ENCODE data around the gene SPTA1. TPM values are rescaled to one million over a fixed set of nuclear protein-coding genes. Genes with fewer than 3 reads are reported as not detected.

Gene SPTA1
- total RNA-seq, 1 donor from 2014 or later = not detected

- peaks cover 38% of the 10 kb centered on the region for H3K27me3 Mint-ChIP-seq (ENCODE audit: low read depth)
- TF ChIP-seq CTCF (conservative IDR thresholded peaks at IDR 0.05) = no peak
- DNase-seq (ENCODE audit: low read depth, low spot score) = no peak
- H3K27ac Mint-ChIP-seq (ENCODE audit: unreplicated experiment) = no peak overlapping the region
- no peaks in the 10 kb centered on the region for H3K4me1 Mint-ChIP-seq
- no peak overlapping the region for H3K4me3 Mint-ChIP-seq
- H3K36me3 Mint-ChIP-seq (ENCODE audit: low read depth) = no peaks in the 10 kb centered on the region
- H3K9me3 Mint-ChIP-seq = no peaks in the 10 kb centered on the region
Observed at GRCh38 chr1:158728510-158729225, 42.2 kb upstream of the SPTA1 start.

GRCh38 chr1:158724442-158724841, 37.9 kb upstream of the SPTA1 start:
- no peak for DNase-seq (ENCODE audit: low read depth, low spot score)
- Mint-ChIP-seq H3K4me1 (no peaks in the 10 kb centered on the region), H3K36me3 (ENCODE audit: low read depth) (no peaks in the 10 kb centered on the region), H3K9me3 (no peaks in the 10 kb centered on the region), H3K27ac (ENCODE audit: unreplicated experiment) (no peak overlapping the region), H3K4me3 (no peak overlapping the region), H3K27me3 (ENCODE audit: low read depth) (peaks cover 53% of the 10 kb centered on the region)
- TF ChIP-seq CTCF (conservative IDR thresholded peaks at IDR 0.05) = no peak

GRCh38 chr1:158720620-158721019, 34.1 kb upstream of the SPTA1 start, which contains the start of gene OR6K3:
TSS of gene OR6K3 (minus strand) at chr1:158720720. CDS start at chr1:158718115, 2,605 bp downstream.
- Mint-ChIP-seq H3K4me3 (no peak within 1 kb of the TSS), H3K27me3 (ENCODE audit: low read depth) (peaks cover 56% of the 10 kb centered on the region), H3K27ac (ENCODE audit: unreplicated experiment) (no peak within 1 kb of the TSS), H3K4me1 (no peaks in the 10 kb centered on the region), H3K36me3 (ENCODE audit: low read depth) (no peaks in the 10 kb centered on the region), H3K9me3 (peaks cover 2% of the 10 kb centered on the region)
- TF ChIP-seq CTCF (conservative IDR thresholded peaks at IDR 0.05) = no peak
- DNase-seq (ENCODE audit: low read depth, low spot score) = no peak

- peaks cover 2% of the 10 kb centered on the region for H3K9me3 Mint-ChIP-seq
- no peaks in the 10 kb centered on the region for H3K4me1 Mint-ChIP-seq
- no peak for DNase-seq (ENCODE audit: low read depth, low spot score)
- no peaks in the 10 kb centered on the region for H3K36me3 Mint-ChIP-seq (ENCODE audit: low read depth)
- TF ChIP-seq CTCF (conservative IDR thresholded peaks at IDR 0.05) = no peak
- H3K27me3 Mint-ChIP-seq (ENCODE audit: low read depth) = peaks cover 57% of the 10 kb centered on the region
- H3K4me3 Mint-ChIP-seq = no peak overlapping the region
- no peak overlapping the region for H3K27ac Mint-ChIP-seq (ENCODE audit: unreplicated experiment)
Observed at GRCh38 chr1:158719664-158720063, 33.1 kb upstream of the SPTA1 start.

GRCh38 chr1:158717344-158717743, 30.8 kb upstream of the SPTA1 start:
- DNase-seq (ENCODE audit: low read depth, low spot score) = no peak
- Mint-ChIP-seq H3K36me3 (ENCODE audit: low read depth) (no peaks in the 10 kb centered on the region), H3K4me1 (no peaks in the 10 kb centered on the region), H3K27me3 (ENCODE audit: low read depth) (peaks cover 67% of the 10 kb centered on the region), H3K27ac (ENCODE audit: unreplicated experiment) (no peak overlapping the region), H3K4me3 (no peak overlapping the region), H3K9me3 (peaks cover 2% of the 10 kb centered on the region)
- no peak for TF ChIP-seq CTCF (conservative IDR thresholded peaks at IDR 0.05)
